Lower lobe of right lung (tissue), 2 donors: ENCODE results near the gene ZNF22. TPM values are rescaled to one million over a fixed set of nuclear protein-coding genes. Genes with fewer than 3 reads are reported as not detected.

Experiments
- ATAC-seq, 2 donors: fragments of 200-7000 bp; cut with Tn5 transposase; one replicate each; pipeline ENCODE4 v1.9.1; 2020 to 2022; ENCODE audit warnings: mild to moderate bottlenecking in 2 of 2, moderate library complexity in 2 of 2
- DNase-seq: peaks from one replicate; pipeline ENCODE4 v3.0.0-alpha.2; 2020
- H3K27ac ChIP-seq: fragments of 200-600 bp; one replicate; pipeline ENCODE4 v1.8.0; 2022
- H3K27me3 ChIP-seq: fragments of 200-600 bp; one replicate; pipeline ENCODE4 v1.8.0; 2022; ENCODE audit warnings: low read depth
- H3K36me3 ChIP-seq: fragments of 200-600 bp; one replicate; pipeline ENCODE4 v1.8.0; 2022; ENCODE audit warnings: mild to moderate bottlenecking
- H3K4me1 ChIP-seq: fragments of 200-600 bp; one replicate; pipeline ENCODE4 v1.8.0; 2022
- H3K4me3 ChIP-seq: fragments of 200-600 bp; one replicate; pipeline ENCODE4 v1.8.0; 2022; ENCODE audit warnings: mild to moderate bottlenecking
- H3K9me3 ChIP-seq: fragments of 200-600 bp; one replicate; pipeline ENCODE4 v1.8.0; 2022
- intact Hi-C: fragments of 100-400 bp; cut with DNase I; formaldehyde crosslinking; loops from one replicate; pipeline ENCODE4 v1.11.0; 2022
- total RNA-seq: library from RNA; stranded (reverse); fragmentation: NEBNext Ultra II Directional; extraction: Animal tissue kit (Norgen Biotek cat#: 25700); gene quantifications from one replicate; pipeline ENCODE4 v1.2.1, GENCODE V29; 2021
- TF ChIP-seq, protein P1 (sequence below): fragments of 200-600 bp; IDR thresholded peaks from one replicate; pipeline ENCODE4 v1.8.0; 2022; ENCODE audit warnings: antibody characterized with exemption, mild to moderate bottlenecking
- donor health status: DM: no; HTN: yes; CAD: no; lungs with severe emphysema.

The ZNF22 gene
- total RNA-seq, 1 donor from 2014 or later, result 22.1 TPM

DNA sequence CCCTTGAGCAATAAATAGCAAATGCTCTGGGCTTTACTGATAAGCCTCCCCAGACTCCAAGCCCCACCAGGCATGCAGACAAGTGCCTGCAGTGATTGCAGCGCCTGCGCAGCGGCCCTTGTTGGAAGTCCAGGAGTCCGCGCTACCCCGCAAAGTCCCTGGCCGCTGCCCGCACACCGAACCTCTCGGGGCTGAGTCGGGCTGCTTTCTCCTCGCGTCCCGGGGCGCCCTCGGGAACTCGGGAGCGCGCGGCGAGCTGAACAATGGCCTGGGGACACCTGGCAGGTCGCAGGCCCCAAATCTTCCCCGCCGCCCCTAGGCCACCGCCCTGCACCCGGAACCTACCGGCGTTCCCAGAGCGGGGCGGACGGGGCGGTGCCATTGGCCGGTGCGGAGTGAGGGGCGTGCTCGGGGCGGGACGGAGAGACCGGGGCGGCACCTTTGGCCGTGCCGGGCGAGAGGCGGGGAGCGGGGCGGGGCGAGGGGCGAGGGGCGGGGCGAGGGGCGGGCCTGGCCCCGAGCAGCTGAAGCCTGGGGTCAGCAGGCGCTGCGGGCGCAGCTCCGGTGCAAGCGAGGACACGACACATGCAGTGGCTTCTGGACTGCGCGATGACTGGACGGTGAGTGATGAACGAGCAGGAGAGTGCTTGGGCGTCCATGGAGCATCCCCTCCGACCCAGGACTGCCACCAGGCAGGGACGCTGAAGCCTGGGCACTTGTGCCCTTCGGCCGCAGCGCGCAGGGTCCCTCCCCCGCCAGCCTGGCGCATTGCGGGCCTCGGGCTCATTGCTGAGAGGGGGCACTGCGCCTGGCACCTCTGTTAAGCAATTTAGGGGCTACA lies 41.3 kb upstream of the ZNF22 start, which contains the start of gene RASSF4:
Gene RASSF4, plus strand, starts transcription at position 556 of the 841 bp plus-strand sequence. CDS start 10,401 bp downstream, outside the sequence.
- TF ChIP-seq, protein P1, sequence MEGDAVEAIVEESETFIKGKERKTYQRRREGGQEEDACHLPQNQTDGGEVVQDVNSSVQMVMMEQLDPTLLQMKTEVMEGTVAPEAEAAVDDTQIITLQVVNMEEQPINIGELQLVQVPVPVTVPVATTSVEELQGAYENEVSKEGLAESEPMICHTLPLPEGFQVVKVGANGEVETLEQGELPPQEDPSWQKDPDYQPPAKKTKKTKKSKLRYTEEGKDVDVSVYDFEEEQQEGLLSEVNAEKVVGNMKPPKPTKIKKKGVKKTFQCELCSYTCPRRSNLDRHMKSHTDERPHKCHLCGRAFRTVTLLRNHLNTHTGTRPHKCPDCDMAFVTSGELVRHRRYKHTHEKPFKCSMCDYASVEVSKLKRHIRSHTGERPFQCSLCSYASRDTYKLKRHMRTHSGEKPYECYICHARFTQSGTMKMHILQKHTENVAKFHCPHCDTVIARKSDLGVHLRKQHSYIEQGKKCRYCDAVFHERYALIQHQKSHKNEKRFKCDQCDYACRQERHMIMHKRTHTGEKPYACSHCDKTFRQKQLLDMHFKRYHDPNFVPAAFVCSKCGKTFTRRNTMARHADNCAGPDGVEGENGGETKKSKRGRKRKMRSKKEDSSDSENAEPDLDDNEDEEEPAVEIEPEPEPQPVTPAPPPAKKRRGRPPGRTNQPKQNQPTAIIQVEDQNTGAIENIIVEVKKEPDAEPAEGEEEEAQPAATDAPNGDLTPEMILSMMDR, result no peak
- H3K9me3 ChIP-seq, result no peaks in the 10 kb centered on the region
- H3K4me1 ChIP-seq, result peaks cover 62% of the 10 kb centered on the region
- intact Hi-C loops, result no loop called here
- H3K36me3 ChIP-seq, result peaks cover 13% of the 10 kb centered on the region
- H3K4me3 ChIP-seq, result peak within 1 kb of the TSS; percentile 78
- DNase-seq (peak; percentile 97), ATAC-seq (peak; percentile 96 to 97)
- no peaks in the 10 kb centered on the region for H3K27me3 ChIP-seq
- peak within 1 kb of the TSS; percentile 94 for H3K27ac ChIP-seq

DNA sequence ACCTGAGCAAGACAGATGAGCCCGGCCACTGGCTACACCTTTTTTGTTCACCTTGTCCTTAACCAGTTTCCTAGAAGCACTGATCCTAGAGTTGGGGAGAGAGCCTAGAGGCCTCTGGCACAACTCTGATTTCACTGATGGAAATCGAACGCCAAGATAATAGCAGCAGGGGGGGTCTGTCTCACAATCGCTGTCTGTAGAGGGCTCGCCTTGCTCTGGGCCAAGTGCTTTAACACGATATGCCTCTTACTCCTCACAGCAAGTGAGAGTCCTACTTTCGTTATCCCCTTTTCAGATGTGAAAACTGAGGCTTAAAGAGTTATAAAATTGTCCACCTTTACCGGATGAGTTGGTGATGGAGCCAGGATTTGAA lies 40.6 kb upstream of the ZNF22 start:
- Histone ChIP-seq H3K4me3 (peak overlapping the region; percentile 78), H3K27ac (peak overlapping the region; percentile 94)
- intact Hi-C loops, result no loop called here

DNA sequence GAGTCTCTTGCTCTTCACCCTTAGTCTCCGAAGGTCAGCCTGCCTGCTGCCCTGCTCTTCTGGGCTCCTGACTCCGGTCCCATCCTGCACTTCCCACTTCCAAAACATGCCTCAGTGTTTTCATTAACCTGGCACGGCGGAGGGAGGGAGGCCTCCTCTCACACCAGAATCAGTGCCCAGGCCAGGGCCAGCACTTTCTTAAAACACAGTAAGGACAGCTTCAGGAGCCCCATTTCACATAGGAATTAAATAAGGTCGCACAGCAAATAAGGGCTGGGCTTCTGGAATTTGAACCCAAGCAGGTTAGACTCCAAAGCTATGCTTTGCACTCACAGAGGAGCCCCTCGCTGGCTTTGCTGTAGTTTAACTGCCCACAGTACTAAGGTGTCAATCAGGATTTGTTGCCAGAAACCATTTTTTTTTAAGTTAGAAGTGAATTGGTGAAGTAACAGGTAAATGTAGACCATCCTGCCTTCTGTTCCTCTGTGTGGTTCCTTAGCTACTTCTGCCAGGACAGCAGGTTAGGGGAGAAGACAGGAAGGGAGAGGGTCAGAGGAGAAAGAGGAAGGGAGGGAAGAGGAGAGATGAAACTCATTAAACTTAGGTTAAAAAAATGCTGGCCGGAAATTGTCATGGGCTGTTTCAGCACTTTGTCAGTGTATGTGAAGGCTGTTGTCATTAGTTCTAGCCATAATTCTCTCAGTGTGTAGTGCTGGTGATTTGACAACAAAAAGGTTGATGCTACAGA lies 40.1 kb upstream of the ZNF22 start:
- intact Hi-C loops, result no loop called here
- peak overlapping the region; percentile 78 for H3K4me3 ChIP-seq
- TF ChIP-seq, protein P1, result no peak
- H3K4me1 ChIP-seq, result peaks cover 74% of the 10 kb centered on the region
- DNase-seq (no peak), ATAC-seq (no peak)
- no peaks in the 10 kb centered on the region for H3K9me3 ChIP-seq
- peaks cover 8% of the 10 kb centered on the region for H3K36me3 ChIP-seq
- peak overlapping the region; percentile 94 for H3K27ac ChIP-seq
- H3K27me3 ChIP-seq, result no peaks in the 10 kb centered on the region

More for the DNA sequence above, 40.6 kb upstream of the ZNF22 start:
- TF ChIP-seq, protein P1, result no peak
- ATAC-seq (no peak), DNase-seq (no peak)
- Histone ChIP-seq H3K27me3 (no peaks in the 10 kb centered on the region), H3K4me1 (peaks cover 68% of the 10 kb centered on the region), H3K36me3 (peaks cover 13% of the 10 kb centered on the region), H3K9me3 (no peaks in the 10 kb centered on the region)

DNA sequence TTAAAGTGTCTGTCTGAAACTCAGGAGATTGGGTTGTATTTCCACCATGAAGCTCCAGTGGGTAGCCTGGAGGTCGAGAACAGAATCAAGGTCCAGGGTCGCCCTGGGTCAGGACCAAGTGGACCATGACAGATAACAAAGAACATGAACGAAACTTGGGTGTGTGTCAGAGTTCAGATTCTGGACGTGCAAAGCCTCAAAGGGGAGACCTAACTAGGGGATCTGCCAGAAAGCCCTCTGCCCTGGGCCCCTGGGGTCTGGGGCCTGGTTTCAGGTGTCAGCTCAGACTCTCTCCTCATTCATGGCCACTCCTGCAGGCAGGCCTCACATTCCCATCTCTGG lies 39.5 kb upstream of the ZNF22 start:
- peak overlapping the region; percentile 78 for H3K4me3 ChIP-seq
- DNase-seq (no peak), ATAC-seq (no peak)
- TF ChIP-seq, protein P1, result no peak
- no peaks in the 10 kb centered on the region for H3K27me3 ChIP-seq
- H3K9me3 ChIP-seq, result no peaks in the 10 kb centered on the region
- peak overlapping the region; percentile 15 for H3K27ac ChIP-seq
- peaks cover 6% of the 10 kb centered on the region for H3K36me3 ChIP-seq
- peaks cover 79% of the 10 kb centered on the region for H3K4me1 ChIP-seq
- intact Hi-C loops, result no loop called here

DNA sequence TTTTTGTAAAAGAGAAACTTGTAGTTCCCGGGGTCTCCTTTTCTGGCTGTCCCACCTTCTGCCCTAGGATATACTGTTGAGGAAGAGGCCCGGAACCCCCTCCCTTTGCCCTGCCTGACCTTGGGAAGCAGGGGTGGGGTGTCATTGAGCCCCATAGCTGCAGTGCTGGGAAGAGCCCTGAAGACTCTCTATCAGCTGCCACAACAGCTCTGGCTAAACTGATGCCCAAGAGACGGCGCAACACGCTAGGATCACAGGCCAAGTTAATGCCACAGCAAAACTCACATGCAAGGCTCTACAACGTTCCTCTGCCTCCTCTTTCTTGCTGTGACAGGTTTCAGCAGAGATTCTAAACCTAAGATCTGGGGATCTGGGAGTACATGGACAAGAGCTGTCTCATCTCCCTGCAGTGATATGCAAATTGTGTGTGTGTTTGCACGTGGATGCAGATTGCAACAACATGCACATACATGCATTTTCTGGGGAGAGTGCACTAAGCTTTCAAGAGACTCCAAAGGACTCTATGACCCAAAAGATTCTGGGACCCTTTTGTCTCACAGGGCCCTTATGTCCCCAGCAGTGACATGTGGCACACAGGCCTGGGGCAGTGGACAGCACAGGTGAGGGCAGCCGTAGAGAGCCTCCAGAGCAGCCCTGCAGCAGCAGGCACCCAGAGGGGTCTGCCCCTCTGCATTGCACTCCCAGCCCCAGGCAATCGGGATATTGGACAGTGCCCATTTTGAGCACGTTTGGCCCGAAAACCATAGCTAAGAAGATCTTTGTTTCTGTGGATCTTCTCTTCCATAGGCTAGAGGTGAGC lies 38.6 kb upstream of the ZNF22 start:
- H3K27me3 ChIP-seq, result no peaks in the 10 kb centered on the region
- TF ChIP-seq, protein P1, result no peak
- H3K27ac ChIP-seq, result peak overlapping the region; percentile 15
- intact Hi-C loops, result no loop called here
- ATAC-seq (no peak), DNase-seq (no peak)
- H3K4me1 ChIP-seq, result peaks cover 82% of the 10 kb centered on the region
- peak overlapping the region; percentile 24 for H3K4me3 ChIP-seq
- H3K36me3 ChIP-seq, result no peaks in the 10 kb centered on the region
- H3K9me3 ChIP-seq, result no peaks in the 10 kb centered on the region
